Activated CD4-positive, alpha-beta T cell treated with anti-CD3 and anti-CD28 coated beads, Interleukin-2, amount 10 ng/mL, durations not matched to agents 7 days and 5 days (primary cell): Measurements from ENCODE around the gene RAB10. TPM values are rescaled to one million over a fixed set of nuclear protein-coding genes. Genes with fewer than 3 reads are reported as not detected.
"Not testable (repeated sequence)": the region's sequence is repeated elsewhere in the genome, so short reads cannot be mapped to it uniquely, and the experiment has no call there.

Experiments
- CTCF ChIA-PET: fragments of 350-600 bp; sonication (Branson Sonifier 250); formaldehyde crosslinking; loops from one replicate; lab custom pipeline; 2021; ENCODE audit warnings: antibody characterized with exemption; lab: Charles Lee
- POLR2A ChIA-PET: fragments of 350-600 bp; sonication (Branson Sonifier 250); formaldehyde crosslinking; loops from one replicate; lab custom pipeline; 2021; ENCODE audit warnings: antibody characterized with exemption; lab: Charles Lee
- DNase-seq: peaks from one replicate; pipeline ENCODE4 v3.0.0-alpha.2; 2020
- H3K27ac Mint-ChIP-seq: one replicate; pipeline ENCODE4 v1.8.0; 2021; ENCODE audit warnings: mild to moderate bottlenecking, moderate library complexity, mixed read lengths
- H3K27me3 Mint-ChIP-seq: one replicate; pipeline ENCODE4 v1.8.0; 2021; ENCODE audit warnings: mixed read lengths
- H3K36me3 Mint-ChIP-seq: one replicate; pipeline ENCODE4 v1.8.0; 2021; ENCODE audit warnings: low read depth, mixed read lengths
- H3K4me1 Mint-ChIP-seq: one replicate; pipeline ENCODE4 v1.8.0; 2021; ENCODE audit warnings: mixed read lengths
- H3K4me3 Mint-ChIP-seq: one replicate; pipeline ENCODE4 v1.8.0; 2021; ENCODE audit warnings: mild to moderate bottlenecking, moderate library complexity, mixed read lengths
- H3K9me3 Mint-ChIP-seq: one replicate; pipeline ENCODE4 v1.8.0; 2021; ENCODE audit warnings: mixed read lengths
- total RNA-seq, 2 experiments: library from RNA; stranded (reverse); gene quantifications; one replicate each; pipeline ENCODE4 v1.2.3, GENCODE V29; 2021

Gene RAB10
- total RNA-seq, 2 experiments from 2014 or later = 107 to 123 TPM

DNA sequence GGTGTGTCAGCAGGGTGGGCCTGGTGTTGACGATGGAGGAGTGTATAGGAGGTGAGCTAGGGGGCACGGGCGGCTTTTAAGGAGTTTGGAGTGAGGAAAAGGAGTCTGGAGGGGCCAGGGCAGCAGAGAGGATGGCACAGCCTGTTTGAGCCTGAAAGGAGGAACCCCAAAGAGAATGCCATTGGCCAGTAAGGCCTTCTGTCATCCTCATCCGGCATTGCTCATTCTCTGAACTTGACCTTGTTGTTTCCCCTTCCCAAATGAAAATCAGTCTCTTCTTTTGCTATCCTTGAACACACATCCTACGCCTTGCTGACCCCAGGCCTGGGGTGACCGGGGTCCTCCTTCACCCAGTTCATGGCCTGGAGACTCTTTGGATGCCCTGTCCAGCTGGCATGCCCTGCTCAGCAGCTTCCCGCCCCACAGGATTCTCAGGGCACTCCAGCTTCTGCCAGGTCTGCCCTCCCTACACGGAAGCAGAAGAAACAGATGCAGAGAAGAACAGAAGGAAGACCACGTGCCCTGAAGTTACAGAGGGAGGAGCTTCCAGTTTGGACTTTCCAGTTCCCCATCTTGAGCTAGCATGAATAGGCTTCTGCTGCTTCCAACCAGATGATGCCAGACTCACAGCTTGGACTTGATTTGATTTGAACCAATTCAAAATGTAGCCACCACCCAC, 31.1 kb upstream of the RAB10 start:
- H3K9me3 Mint-ChIP-seq = no peaks in the 10 kb centered on the region
- no peak overlapping the region for H3K27ac Mint-ChIP-seq
- peaks cover 3% of the 10 kb centered on the region for H3K4me1 Mint-ChIP-seq
- CTCF ChIA-PET = no interaction called here
- no peaks in the 10 kb centered on the region for H3K27me3 Mint-ChIP-seq
- H3K36me3 Mint-ChIP-seq = no peaks in the 10 kb centered on the region
- no peak overlapping the region for H3K4me3 Mint-ChIP-seq
- DNase-seq = no peak
- POLR2A ChIA-PET = no interaction called here

DNA sequence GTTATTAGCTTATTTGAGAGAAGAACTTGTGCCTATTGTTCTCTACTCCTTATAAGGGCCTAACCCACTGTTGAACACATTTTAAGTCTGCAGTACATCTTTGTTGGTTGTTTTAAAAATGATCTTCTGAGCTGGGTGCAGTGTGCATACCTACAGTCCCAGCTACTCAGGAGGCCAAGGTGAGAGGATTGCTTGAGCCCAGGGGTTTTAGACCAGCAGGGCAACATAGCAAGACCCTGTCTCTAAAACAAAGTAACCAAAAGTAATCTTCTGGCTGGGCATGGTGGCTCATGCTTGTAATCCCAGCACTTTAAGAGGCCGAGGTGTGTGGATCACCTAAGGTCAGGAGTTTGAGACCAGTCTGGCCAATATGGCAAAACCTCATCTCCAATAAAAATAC, 25.8 kb upstream of the RAB10 start:
- no peaks in the 10 kb centered on the region for H3K27me3 Mint-ChIP-seq
- H3K4me1 Mint-ChIP-seq = peaks cover 1% of the 10 kb centered on the region
- H3K27ac Mint-ChIP-seq = no peak overlapping the region
- peaks cover 4% of the 10 kb centered on the region for H3K9me3 Mint-ChIP-seq
- ChIA-PET CTCF (interaction anchor here (0.6 to 1.8 kb wide), 5 partner anchors 11 to 316 kb away, joined by 3 to 4 read pairs (median 4); no protein-coding TSS in a partner anchor), POLR2A (no interaction called here)
- no peaks in the 10 kb centered on the region for H3K36me3 Mint-ChIP-seq
- DNase-seq = no peak
- H3K4me3 Mint-ChIP-seq = no peak overlapping the region

DNA sequence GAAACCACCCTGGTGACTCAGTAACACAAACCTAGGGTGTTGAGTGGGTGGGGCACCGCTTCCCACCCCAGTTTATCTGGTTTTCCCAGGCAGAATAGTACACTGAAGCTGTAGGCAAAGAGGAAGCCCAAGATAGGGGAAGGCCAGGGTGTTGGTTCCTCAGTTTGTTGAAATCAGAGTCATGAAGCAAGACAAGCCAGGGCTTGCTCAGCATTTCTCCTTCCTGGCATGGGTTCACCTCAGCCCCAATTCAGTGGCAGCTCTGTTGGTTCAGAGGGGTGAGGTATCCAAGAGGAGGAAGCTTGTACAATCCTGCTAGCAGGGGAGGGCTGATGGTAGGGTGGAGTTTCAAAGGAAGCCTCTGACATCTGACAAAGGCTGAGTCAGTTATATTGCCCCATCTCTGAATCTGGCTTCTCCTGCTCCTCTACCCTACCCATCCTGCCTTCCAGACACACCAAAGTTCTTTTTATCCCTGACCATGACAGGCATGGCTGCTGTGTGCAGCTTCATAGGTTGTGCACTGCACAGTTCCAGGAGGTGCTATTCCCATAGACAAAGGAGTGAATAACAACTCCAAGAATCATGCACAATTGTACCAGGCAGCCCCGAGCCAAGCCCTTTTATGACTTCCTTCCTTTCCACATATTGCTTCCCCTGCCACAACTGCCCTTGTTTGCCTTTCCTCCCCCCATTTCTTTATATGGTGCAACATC, 24.9 kb upstream of the RAB10 start:
- peaks cover 1% of the 10 kb centered on the region for H3K4me1 Mint-ChIP-seq
- POLR2A ChIA-PET = no interaction called here
- H3K27ac Mint-ChIP-seq = no peak overlapping the region
- H3K27me3 Mint-ChIP-seq = no peaks in the 10 kb centered on the region
- no peak for DNase-seq
- no peaks in the 10 kb centered on the region for H3K36me3 Mint-ChIP-seq
- CTCF ChIA-PET = no interaction called here
- peaks cover 4% of the 10 kb centered on the region for H3K9me3 Mint-ChIP-seq
- H3K4me3 Mint-ChIP-seq = no peak overlapping the region

DNA sequence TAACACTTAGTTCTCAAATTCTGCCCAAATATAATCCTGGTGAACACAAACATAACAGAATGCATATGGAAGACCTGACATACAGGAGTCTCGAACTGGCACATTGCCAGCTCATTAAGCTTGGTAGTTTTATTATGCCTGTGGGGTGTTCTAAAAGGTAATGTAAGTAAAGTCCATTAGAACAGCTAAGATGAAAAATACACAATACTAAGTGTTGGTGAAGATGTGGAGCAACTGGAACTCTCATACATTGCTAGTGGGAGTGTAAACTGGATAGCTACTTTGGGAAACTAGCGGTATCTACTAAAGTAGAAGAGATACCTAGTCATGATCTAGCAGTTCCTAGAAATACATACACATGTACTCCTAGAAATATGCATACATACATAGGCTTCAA, 24.3 kb upstream of the RAB10 start:
- Mint-ChIP-seq H3K27me3 (no peaks in the 10 kb centered on the region), H3K4me3 (no peak overlapping the region), H3K9me3 (peaks cover 4% of the 10 kb centered on the region), H3K36me3 (no peaks in the 10 kb centered on the region), H3K27ac (no peak overlapping the region), H3K4me1 (peaks cover 1% of the 10 kb centered on the region)
- DNase-seq = no peak
- CTCF ChIA-PET = interaction anchor here (0.5 to 1.4 kb wide), 2 partner anchors 14 to 75 kb away, joined by 3 read pairs; no protein-coding TSS in a partner anchor
- POLR2A ChIA-PET = no interaction called here

DNA sequence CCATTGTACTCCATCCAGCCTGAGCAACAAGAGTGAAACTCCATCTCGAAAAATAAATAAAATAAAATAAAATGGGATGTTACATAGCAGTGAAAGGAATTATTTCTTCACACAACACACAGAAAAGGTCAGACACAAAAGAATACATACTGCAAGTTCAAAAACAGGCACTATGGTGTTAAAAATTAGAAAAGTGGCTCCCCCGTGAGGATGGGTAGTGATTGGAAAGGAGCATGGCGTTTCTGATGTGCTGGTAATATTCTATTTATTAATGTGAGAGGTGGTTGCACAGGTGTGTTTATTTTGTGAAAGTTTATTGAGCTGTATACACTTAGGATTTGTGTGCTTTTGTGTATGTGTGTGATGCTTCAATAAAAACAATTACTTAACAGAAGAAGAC, 22.9 kb upstream of the RAB10 start:
- no peaks in the 10 kb centered on the region for H3K27me3 Mint-ChIP-seq
- POLR2A ChIA-PET = no interaction called here
- peaks cover 1% of the 10 kb centered on the region for H3K4me1 Mint-ChIP-seq
- CTCF ChIA-PET = interaction anchor here (0.6 to 2.0 kb wide), 6 partner anchors 10 to 174 kb away, joined by 3 to 6 read pairs (median 3); no protein-coding TSS in a partner anchor
- no peak overlapping the region for H3K4me3 Mint-ChIP-seq
- H3K36me3 Mint-ChIP-seq = no peaks in the 10 kb centered on the region
- H3K9me3 Mint-ChIP-seq = peaks cover 4% of the 10 kb centered on the region
- H3K27ac Mint-ChIP-seq = no peak overlapping the region
- DNase-seq = no peak

DNA sequence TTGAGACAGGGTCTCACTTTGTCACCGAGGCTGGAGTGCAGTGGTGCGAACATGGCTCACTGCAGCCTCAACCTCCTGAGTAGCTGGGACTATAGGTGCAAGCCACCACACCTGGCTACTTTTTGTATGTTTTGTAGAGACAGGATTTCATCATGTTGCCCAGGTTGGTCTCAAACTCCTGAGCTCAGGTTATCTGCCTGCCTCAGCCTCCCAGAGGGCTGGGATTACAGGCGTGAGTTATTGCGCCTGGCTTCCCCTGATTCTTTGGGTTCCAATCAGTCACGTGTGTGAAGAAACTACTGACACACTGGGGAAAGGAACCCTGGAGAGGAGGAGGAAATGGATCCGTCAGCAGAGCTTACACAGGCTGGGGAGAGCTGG, 22.3 kb upstream of the RAB10 start:
- POLR2A ChIA-PET = no interaction called here
- no peak overlapping the region for H3K4me3 Mint-ChIP-seq
- CTCF ChIA-PET = interaction anchor here (0.6 to 2.0 kb wide), 5 partner anchors 9 to 173 kb away, joined by 3 to 6 read pairs (median 3); no protein-coding TSS in a partner anchor
- H3K9me3 Mint-ChIP-seq = peaks cover 4% of the 10 kb centered on the region
- no peak overlapping the region for H3K27ac Mint-ChIP-seq
- DNase-seq = no peak
- H3K4me1 Mint-ChIP-seq = peaks cover 1% of the 10 kb centered on the region
- H3K36me3 Mint-ChIP-seq = no peaks in the 10 kb centered on the region
- no peaks in the 10 kb centered on the region for H3K27me3 Mint-ChIP-seq

DNA sequence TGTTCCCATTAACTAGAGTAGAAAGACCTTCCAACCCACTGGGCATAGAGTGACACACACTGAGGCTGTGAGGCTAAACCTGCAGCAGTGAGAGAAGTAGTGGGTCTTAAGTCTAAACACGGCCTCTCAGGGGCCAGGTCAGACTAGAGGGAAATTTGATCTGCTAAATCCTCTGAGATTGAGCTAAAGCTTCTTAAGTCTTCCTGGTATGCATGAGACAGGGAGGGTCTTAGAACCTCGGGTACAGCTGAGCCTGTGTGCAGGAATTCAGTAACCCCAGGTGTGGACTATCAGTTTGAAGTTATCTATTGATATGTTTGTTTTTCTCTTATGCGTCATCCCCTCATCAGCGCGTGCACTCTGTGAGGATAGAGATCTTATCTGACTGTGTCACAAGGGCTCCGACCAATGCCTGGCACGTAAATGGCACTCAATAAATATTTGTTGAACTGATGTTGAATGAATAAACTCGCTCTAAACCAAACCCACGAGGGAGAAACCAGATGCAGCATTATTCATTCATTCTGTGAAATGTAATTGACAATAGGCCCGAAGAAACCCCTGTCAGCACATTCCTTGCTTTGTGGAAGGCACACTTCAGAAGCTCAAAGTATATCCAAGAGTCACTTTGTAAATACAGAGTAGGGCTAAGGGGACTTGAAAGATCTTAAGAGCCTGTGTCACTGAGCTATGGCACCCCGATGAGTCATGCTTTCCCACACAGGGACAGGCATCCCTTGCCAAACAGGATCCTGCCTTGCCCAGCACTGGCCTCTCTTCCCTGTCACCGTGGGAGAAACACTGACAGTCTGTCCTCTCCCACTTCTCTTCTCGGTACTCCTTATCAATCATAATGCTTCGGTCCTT, 21.7 kb upstream of the RAB10 start:
- Mint-ChIP-seq H3K27me3 (no peaks in the 10 kb centered on the region), H3K4me3 (no peak overlapping the region), H3K27ac (no peak overlapping the region), H3K36me3 (no peaks in the 10 kb centered on the region), H3K4me1 (peaks cover 1% of the 10 kb centered on the region), H3K9me3 (peaks cover 4% of the 10 kb centered on the region)
- DNase-seq = no peak
- ChIA-PET CTCF (interaction anchor here (0.9 to 2.0 kb wide), 2 partner anchors 9 to 172 kb away, joined by 3 to 6 read pairs; no protein-coding TSS in a partner anchor), POLR2A (no interaction called here)

DNA sequence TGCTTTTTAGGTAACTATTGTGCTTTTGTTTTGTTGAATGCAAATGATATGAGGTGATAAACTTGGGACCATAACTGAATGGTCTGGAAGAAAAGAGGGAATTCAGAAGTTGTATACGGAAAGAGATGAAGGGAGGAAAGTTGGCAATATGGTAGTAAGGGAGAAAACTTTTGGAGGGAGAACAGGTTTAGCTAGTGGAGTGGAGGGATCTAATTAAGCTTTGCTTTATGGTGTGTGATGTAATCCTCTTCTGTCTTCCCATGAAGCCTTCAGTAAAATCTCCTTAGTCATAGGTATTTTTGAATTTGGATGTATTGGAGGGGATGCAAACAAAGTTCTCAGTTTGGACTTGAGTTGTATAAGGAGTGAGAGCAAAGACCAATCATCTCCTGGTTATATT, 20.2 kb upstream of the RAB10 start:
- H3K9me3 Mint-ChIP-seq = peaks cover 4% of the 10 kb centered on the region
- no peak overlapping the region for H3K27ac Mint-ChIP-seq
- H3K4me1 Mint-ChIP-seq = peaks cover 5% of the 10 kb centered on the region
- ChIA-PET CTCF (interaction anchor here (0.7 kb wide), 1 partner anchor 28 kb away, joined by 4 read pairs; no protein-coding TSS in a partner anchor), POLR2A (no interaction called here)
- no peak for DNase-seq
- H3K27me3 Mint-ChIP-seq = no peaks in the 10 kb centered on the region
- H3K4me3 Mint-ChIP-seq = no peak overlapping the region
- H3K36me3 Mint-ChIP-seq = no peaks in the 10 kb centered on the region

DNA sequence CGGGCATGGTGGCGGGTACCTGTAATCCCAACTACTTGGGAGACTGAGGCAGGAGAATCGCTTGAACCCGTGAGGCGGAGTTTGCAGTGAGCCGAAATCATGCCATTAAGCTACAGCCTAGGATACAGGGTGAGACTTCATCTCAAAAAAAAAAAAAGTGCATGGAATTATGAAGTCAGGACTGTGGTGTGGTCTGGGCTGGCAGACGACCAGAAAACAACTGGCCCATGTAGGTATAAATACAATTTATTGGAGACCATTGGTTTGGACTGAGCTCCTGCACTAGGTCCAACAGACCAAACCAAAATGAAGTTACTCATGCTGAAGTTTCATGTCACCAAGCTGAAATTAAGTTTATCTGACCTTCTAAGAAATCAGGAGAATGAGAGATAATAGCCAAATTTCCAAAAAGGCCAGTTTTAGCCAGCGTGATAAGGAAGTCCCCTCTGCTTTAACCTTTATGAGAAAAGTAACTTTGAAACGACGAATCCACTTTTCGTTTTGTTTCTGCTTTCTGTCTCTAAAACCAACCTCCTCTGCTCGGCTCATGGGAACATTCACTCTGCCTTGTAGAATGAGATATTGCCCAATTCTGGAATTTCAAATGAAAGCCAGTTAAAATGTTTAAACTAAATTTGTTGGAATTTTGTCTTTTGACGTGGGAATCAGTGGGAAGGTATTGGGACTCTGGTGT, 17.7 kb upstream of the RAB10 start:
- no peak for DNase-seq
- no peaks in the 10 kb centered on the region for H3K9me3 Mint-ChIP-seq
- H3K4me3 Mint-ChIP-seq = no peak overlapping the region
- POLR2A ChIA-PET = no interaction called here
- H3K27ac Mint-ChIP-seq = no peak overlapping the region
- peaks cover 3% of the 10 kb centered on the region for H3K4me1 Mint-ChIP-seq
- CTCF ChIA-PET = interaction anchor here (0.6 to 2.0 kb wide), 2 partner anchors 11 to 36 kb away, joined by 4 to 7 read pairs; no protein-coding TSS in a partner anchor
- H3K36me3 Mint-ChIP-seq = no peaks in the 10 kb centered on the region
- no peaks in the 10 kb centered on the region for H3K27me3 Mint-ChIP-seq

DNA sequence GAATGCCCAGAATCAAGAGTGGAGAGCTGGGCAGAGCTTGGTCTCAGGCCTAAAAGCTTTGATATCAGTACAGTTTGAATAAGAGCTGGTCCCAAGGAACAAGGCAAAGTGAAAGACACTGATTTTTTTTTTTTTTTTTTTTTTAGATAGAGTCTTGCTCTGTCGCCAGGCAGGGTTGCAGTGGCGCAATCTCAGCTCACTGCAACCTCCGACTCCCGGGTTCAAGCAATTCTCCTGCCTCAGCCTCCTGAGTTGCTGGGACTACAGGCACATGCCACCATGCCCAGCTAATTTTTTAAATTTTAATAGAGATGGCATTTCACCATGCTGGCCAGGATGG, 17.2 kb upstream of the RAB10 start:
- H3K9me3 Mint-ChIP-seq, H3K4me1 Mint-ChIP-seq, H3K27me3 Mint-ChIP-seq, DNase-seq, POLR2A ChIA-PET, H3K4me3 Mint-ChIP-seq, H3K36me3 Mint-ChIP-seq, H3K27ac Mint-ChIP-seq: not testable (repeated sequence)
- CTCF ChIA-PET = interaction anchor here (0.5 to 2.0 kb wide), 2 partner anchors 12 to 82 kb away, joined by 6 to 7 read pairs; no protein-coding TSS in a partner anchor

DNA sequence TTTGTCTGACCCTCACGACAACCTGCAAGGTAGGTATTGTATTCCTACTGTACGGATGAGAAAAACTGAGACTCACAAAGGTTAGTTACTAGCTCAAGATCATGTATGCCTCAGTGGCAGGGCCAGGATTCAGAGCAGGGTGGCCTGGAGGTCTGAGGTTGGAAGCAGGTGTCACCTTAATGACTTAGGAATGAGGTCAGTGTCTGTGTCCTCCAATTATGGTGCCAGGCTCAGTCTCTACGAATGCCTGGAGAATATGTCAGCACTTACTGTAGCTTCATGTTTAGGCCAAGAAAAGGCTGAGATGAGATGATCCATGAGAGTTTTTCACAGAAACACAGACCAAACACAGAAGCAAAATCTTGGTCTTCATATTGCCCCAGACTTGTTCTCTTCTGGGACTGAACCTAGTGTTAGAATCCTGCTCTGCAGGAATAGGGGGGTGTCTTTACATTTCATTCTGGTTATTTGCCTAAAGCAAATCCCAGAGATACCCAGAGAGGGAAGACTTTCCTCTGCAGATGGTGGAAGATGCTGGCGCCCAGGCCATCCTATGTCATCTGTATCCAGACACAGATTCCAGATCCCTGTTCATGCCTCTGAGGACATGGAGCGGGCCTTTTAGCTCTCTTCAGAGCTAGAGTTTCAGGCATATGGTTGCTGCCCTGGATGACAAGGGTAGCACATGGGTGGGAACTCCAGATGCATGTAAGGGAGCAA, 16.3 kb upstream of the RAB10 start:
- H3K4me3 Mint-ChIP-seq = no peak overlapping the region
- H3K27me3 Mint-ChIP-seq = no peaks in the 10 kb centered on the region
- H3K9me3 Mint-ChIP-seq = no peaks in the 10 kb centered on the region
- H3K4me1 Mint-ChIP-seq = peaks cover 3% of the 10 kb centered on the region
- ChIA-PET CTCF (interaction anchor here (0.9 to 1.6 kb wide), 3 partner anchors 26 to 326 kb away, joined by 3 to 7 read pairs (median 5); no protein-coding TSS in a partner anchor), POLR2A (no interaction called here)
- no peak for DNase-seq
- H3K27ac Mint-ChIP-seq = no peak overlapping the region
- H3K36me3 Mint-ChIP-seq = no peaks in the 10 kb centered on the region
